D721Med (cell line): ENCODE results near the gene GRID2.
"Not testable (repeated sequence)": the region's sequence is repeated elsewhere in the genome, so short reads cannot be mapped to it uniquely, and the experiment has no call there.

Experiments
- DNase-seq: peaks from one replicate; pipeline ENCODE4 v3.0.0; 2011; ENCODE audit warnings: low spot score; ENCODE audit not compliant: insufficient read length
- FAIRE-seq: peaks from 2 replicates; lab custom pipeline; 2011; peaks lifted over from hg19 to GRCh38; lab: Jason Lieb, UNC
- CTCF ChIP-seq: IDR thresholded peaks from 2 replicates; pipeline ENCODE4 v1.5.1; 2012; ENCODE audit warnings: mild to moderate bottlenecking, control low read depth; ENCODE audit not compliant: insufficient read depth; ENCODE audit errors: missing control alignments

GRID2 gene

GRCh38 chr4:92433272-92433758, 129.5 kb downstream of the GRID2 start:
- DNase-seq (no peak), FAIRE-seq (no peak)
- no peak for TF ChIP-seq CTCF

GRCh38 chr4:92438722-92439121, 135.0 kb downstream of the GRID2 start:
- DNase-seq, FAIRE-seq: not testable (repeated sequence)

GRCh38 chr4:92442131-92442530, 138.4 kb downstream of the GRID2 start:
- FAIRE-seq, DNase-seq: not testable (repeated sequence)

- not testable (repeated sequence) for DNase-seq, FAIRE-seq
Measured at GRCh38 chr4:92444143-92444843, 140.5 kb downstream of the GRID2 start.

- no peak for DNase-seq
- TF ChIP-seq CTCF: no peak
- no peak for FAIRE-seq
Measured at GRCh38 chr4:92445127-92445526, 141.4 kb downstream of the GRID2 start.

GRCh38 chr4:92447255-92447905, 143.6 kb downstream of the GRID2 start:
- TF ChIP-seq CTCF: no peak
- DNase-seq (no peak), FAIRE-seq (no peak)

- not testable (repeated sequence) for FAIRE-seq, DNase-seq
Measured at GRCh38 chr4:92448176-92448575, 144.4 kb downstream of the GRID2 start.

GRCh38 chr4:92450694-92451093, 146.9 kb downstream of the GRID2 start:
- no peak for FAIRE-seq
- no peak for DNase-seq

More at GRCh38 chr4:92450694-92451093, 146.9 kb downstream of the GRID2 start:
- no peak for TF ChIP-seq CTCF
